ENCODE data around the gene SLX9.

SLX9 gene

DNA sequence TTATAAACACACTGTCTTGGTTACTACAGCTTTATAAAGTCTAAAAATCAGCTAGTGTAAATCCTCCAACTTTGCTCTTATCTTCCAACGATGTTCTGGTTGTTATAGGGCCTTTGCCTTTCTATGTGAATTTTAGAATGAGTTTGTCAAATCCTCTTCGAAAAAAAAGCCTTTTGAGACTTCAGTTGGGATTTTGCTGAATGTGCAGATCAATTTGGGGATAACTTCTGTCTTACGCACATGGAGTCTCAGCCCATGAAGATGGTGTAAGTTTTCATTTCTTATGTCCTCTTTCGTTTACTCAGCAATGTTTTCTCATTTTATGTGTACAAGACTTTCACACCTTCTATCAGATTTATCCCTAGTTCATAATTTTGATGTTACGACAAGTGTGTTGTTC, 69.8 kb downstream of the SLX9 start:
- DNase-seq = no peak

DNA sequence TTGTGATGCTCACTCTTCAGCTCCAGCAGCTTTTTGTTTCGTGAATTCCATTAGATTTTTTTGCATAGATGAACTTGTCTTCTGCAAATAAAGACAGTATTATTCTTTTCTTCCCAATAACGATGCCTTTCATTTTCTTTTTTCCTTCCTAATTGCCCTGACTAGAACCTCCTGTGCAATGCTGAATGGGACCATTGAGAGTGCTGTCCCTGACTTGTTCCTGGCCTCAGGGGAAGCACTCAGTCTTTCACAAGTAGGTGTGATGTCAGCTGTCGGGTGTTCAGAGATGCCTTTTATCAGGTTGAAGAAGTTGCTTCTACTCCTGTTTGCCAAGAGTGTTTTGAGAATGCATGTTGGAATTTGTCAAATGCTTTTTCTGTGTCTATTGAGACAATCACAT, 70.3 kb downstream of the SLX9 start:
- no peak for DNase-seq

DNA sequence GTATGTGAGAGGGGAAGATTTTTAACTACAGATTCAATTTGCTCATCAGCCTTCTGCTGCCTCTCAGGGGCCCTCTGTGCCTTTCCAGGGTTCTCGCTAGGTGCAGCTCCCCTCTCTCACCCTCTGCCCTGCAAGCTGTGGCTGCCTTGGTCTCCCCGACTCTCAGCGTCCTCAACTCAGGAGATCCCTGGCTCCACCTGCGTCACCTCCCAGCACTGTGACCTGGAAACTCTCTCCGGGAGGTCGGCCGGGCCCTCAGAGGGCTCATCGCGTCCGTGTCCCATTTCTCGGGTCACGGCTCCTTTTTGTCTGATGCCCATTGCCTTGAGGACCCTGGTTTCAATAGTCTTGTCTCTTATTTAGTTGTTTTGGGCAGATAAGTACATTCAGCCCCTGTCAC, 71.0 kb downstream of the SLX9 start:
- no peak for DNase-seq

- DNase-seq = no peak
Observed at GRCh38 chr21:45011426-45011825, 71.6 kb downstream of the SLX9 start.

GRCh38 chr21:45011911-45012661, 72.3 kb downstream of the SLX9 start:
- no peak for DNase-seq

DNA sequence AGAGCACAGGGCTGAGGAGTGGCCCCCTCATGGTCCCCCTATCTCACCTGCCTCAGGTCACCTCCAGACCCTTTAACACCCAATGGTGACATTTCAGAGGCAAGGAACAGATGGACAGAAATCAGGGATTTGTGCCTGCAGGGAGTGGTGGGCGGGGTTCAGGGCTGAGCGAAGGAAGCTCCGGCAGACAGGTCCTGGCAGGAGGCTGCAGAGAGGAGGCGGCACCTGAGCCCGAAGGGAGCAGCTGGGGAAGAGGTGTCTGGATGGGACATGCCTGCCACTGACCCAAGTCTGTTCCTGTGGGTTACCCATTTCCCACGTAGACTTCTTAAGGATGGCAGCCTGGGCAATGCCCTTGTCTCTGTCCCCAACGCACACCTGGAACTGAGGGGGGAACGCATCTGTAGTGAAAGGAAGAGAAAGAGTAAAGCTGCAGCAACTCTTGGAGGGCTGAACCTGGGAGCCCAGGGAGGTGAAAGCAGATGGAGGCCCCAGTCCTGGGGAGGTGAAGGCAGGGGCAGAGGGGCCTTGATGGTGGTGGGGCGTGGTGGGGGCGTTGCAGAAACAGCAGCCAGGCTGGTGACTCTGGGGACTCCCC, 72.9 kb downstream of the SLX9 start:
- DNase-seq = no peak

DNA sequence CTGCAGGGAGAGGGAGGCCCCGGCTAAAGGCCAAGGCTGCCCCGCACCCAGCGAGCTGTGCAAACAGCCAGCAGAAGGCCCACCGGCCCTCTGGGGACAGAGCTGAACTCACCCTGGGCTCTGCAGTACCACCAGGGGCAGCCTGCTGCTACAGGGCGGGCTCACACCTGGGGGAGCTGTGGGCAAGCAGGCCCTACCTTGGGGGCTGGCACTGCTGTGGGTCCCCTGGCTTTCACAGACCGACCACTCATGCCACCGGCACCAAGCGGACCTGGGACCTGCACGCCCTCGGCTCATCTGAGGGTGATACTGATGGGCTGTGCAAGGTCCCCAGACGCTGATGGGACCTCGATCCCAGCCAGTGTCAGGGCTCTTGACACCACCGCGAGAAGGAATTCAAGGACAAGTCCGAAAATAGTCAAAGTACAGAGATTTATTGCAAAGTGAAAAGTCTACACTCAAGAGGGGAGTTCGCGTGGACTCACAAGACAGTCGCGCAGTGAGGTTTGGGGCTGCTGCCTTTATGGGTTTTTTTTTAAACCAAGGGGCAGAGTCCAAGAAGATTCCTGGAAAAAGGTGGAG, 73.5 kb downstream of the SLX9 start:
- DNase-seq = no peak

GRCh38 chr21:45014747-45015468, 75.1 kb downstream of the SLX9 start:
- DNase-seq = no peak

GRCh38 chr21:45015469-45015860, 75.6 kb downstream of the SLX9 start:
- DNase-seq = no peak

DNA sequence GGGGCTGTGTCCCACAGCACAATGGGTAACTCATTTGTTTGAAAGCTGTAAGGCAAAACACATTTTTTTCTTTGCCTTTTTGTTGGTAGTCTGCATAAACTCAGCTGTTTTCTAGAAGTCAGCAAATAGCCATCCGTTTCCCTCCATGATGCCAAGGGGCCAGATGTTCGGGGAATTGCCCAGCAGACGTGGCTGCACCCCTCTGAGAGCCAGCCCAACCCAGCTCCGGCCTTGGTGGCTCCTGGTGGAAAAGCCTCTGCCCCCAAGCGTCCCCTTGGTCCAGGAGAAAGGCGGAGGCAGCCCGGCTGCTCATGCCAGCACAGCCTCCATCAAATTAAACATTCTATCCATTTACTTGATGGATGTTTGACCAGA, 76.2 kb downstream of the SLX9 start:
- DNase-seq = no peak

GRCh38 chr21:45016406-45017038, 76.7 kb downstream of the SLX9 start:
- DNase-seq = no peak

GRCh38 chr21:45017039-45017960, 77.5 kb downstream of the SLX9 start:
- DNase-seq = no peak

DNA sequence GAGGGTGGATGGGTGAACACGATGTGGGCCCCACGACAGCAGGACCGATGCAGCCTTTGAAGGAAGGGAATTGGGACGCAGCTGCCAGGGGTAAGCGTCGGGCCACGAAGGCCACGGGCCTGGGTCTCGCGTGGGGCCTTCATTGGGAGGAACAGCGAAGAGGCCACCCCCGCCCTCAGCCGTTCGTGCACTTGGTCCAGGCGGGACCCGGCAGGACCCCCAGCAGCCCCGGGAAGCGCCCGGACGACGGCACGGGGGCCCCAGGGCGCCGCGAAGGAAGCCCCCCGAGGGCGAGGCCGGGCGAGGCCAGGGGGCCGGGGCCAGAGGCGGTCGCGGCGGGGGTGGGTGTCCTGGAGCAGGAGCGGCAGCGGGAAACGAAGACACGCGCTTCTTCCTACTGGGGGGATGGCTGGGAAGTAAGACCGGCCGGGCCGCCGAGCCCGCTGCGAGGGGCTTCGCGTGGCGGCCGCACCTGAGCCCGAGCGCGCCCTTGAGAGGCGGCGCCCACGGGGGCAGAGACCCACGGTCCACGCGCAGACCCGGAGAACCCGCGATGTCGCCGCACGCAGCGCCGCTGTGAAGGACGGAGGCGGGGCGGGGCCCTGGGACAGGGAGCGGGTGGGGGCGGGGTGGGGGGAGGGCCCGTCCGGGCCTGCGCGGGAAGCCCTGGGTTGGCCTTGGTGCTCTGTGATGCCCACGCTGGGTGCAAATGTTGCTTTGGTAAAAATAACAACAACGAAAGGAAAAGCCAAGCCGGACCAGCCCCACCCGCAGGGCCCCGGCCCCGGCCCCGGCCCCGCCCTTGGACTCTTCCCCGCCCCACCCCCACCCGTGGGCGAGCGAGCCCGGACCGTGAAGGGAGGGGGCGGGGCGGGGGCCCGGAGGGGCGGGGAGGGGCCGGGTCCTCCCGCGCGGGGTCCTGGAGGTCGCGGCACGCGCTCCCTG, 78.6 kb downstream of the SLX9 start:
- no peak for DNase-seq

- DNase-seq = no peak
Observed at GRCh38 chr21:45019076-45019886, 79.5 kb downstream of the SLX9 start.

GRCh38 chr21:45019887-45020537, 80.2 kb downstream of the SLX9 start:
- DNase-seq = no peak

DNA sequence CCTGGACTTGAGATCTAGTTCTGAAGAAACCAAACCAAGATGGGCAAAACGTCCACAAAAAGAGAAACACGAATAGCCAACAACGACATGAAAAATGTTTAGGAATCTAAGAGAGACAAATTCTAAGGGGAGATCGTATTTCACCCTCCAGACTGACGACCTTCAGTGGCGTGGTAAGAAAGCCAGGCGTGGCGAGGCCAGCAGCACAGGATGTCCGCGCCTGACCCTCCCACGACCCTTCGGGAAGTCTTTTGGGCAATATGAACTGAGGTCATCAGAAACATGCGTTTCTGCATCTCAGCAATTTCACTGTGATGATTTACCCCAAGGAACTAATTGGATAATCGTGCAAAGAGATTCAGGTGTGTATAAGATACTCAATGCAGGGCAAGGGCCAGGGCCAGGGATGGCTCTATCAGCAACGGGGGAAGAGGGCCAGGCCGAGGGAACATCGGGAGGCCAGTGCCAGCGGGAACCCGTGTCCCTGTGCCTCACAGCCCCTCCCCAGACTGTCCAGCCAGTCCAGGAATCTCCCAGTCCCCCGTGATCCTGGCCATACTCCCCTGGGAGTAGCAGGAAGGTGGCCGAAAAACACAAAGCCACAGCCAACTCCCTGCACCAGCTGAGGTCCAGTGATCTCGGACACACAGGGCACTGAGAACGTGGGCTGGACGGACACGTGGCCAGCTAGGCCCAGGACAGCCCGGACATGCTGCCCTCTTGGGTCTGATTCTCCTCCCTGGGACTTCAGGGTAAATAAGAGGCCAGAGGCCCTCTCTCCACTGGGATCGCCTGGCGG, 81.0 kb downstream of the SLX9 start:
- no peak for DNase-seq

DNA sequence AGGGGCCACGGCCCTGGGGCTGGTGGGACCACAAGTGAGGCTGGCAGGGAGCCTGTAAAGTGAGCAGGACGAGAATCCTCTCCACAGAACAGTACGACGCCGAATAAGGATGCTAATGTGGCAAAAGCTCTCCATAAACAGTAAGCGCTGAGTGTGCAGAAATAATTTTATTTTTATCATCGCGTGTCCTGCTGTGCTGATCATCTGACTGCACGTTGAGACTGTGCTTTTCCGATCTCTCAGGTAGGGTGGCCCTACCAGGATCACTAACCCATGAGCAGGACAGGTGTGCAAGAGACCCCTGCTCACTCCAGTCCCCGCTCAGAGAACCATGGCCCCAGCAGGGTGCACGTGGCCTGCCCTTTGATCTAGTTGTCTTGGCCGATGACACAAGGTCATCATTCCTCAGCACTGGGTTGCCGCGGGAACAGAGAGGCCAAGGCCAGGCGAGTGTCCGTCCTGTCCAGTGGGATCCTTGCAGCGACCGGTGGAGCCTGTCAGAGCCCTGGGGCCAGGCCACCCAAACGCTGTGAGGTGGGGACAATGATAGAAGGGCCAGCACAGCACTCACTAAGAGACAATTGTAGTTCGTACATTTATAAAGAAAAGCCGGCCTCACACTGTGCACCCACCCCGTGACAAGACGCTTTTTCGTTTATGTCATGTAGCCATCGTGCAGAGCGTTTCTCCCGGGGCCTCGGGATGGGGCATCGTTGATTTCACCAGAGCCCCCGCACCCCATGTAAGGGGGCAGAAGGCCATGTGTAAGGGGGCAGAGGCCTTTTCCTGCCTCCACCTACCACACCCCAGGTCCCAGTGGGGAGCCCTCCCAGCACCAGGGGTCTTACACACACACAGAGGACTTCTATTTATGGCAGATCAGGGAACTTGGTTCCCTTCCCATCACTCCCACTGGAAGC, 81.9 kb downstream of the SLX9 start:
- DNase-seq = no peak

DNA sequence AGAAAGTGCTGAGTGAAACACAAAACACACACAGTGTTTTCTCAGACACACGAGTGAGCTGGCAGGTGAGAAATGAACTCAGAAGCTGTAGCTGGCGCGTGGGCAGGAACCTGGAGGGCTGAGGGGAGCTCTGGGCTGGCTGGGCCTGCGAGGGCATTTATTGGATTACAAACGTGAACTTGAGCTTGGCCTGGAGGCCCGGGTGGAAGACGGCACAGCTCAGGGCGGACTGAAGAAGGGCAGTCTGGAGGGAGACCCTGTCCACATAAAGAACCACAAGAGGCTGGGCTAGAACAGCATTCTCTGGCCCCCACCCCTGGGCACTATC, 82.5 kb downstream of the SLX9 start:
- no peak for DNase-seq

Measured in AML-193 (cell line).